H9 (cell line): ENCODE measurements around the gene PLCH1. TPM values are rescaled to one million over a fixed set of nuclear protein-coding genes. Genes with fewer than 3 reads are reported as not detected.

Experiments
- DNase-seq: peaks from one replicate; pipeline ENCODE4 v3.0.0-alpha.2; 2017
- H2AFZ ChIP-seq: one replicate; pipeline ENCODE4 v1.6.1; 2013; ENCODE audit warnings: mild to moderate bottlenecking, low read length, control low read depth, moderate library complexity
- H2AK5ac ChIP-seq: 2 replicates; pipeline ENCODE4 v1.6.1; 2013; ENCODE audit warnings: low read length, control low read depth, mixed read lengths; ENCODE audit not compliant: insufficient read length
- H2BK120ac ChIP-seq: one replicate; pipeline ENCODE4 v1.6.1; 2013; ENCODE audit warnings: low read depth, mild to moderate bottlenecking, low read length, control low read depth, inconsistent platforms; ENCODE audit not compliant: poor library complexity, severe bottlenecking
- H2BK12ac ChIP-seq: 2 replicates; pipeline ENCODE4 v1.6.1; 2013; ENCODE audit warnings: low read length, control low read depth, mixed read lengths, low read depth; ENCODE audit not compliant: insufficient read length
- H2BK15ac ChIP-seq: 2 replicates; pipeline ENCODE4 v1.6.1; 2013; ENCODE audit warnings: low read depth, low read length, control low read depth
- H2BK20ac ChIP-seq: one replicate; pipeline ENCODE4 v1.6.1; 2013; ENCODE audit warnings: low read depth, mild to moderate bottlenecking, low read length, control low read depth, inconsistent platforms; ENCODE audit not compliant: poor library complexity, severe bottlenecking
- H2BK5ac ChIP-seq: 2 replicates; pipeline ENCODE4 v1.6.1; 2013; ENCODE audit warnings: low read length, control low read depth, mixed read lengths; ENCODE audit not compliant: insufficient read length
- H3K14ac ChIP-seq: 2 replicates; pipeline ENCODE4 v1.6.1; 2013; ENCODE audit warnings: low read length, control low read depth; ENCODE audit not compliant: insufficient read depth
- H3K18ac ChIP-seq: 2 replicates; pipeline ENCODE4 v1.6.1; 2013; ENCODE audit warnings: low read depth, mild to moderate bottlenecking, mixed read lengths, low read length, control low read depth; ENCODE audit not compliant: insufficient read length
- H3K23ac ChIP-seq: 2 replicates; pipeline ENCODE4 v1.6.1; 2013; ENCODE audit warnings: low read length, control low read depth, mixed read lengths, low read depth; ENCODE audit not compliant: insufficient read length
- H3K23me2 ChIP-seq: 2 replicates; pipeline ENCODE4 v1.6.1; 2013; ENCODE audit warnings: low read depth, mild to moderate bottlenecking, mixed read lengths, low read length, control low read depth; ENCODE audit not compliant: insufficient read length, poor library complexity, severe bottlenecking
- H3K27ac ChIP-seq: 2 replicates; pipeline ENCODE4 v1.5.1; 2013; ENCODE audit warnings: low read length, control low read depth, mixed read lengths, low read depth; ENCODE audit not compliant: insufficient read length
- H3K27me3 ChIP-seq: 2 replicates; pipeline ENCODE4 v1.6.1; 2013; ENCODE audit warnings: low read length, control low read depth, inconsistent platforms; ENCODE audit not compliant: insufficient read depth
- H3K4ac ChIP-seq: 2 replicates; pipeline ENCODE4 v1.6.1; 2013; ENCODE audit warnings: low read depth, mild to moderate bottlenecking, control low read depth, inconsistent platforms, low read length, moderate library complexity
- H3K4me1 ChIP-seq: 2 replicates; pipeline ENCODE4 v1.6.1; 2013; ENCODE audit warnings: low read length, control low read depth, inconsistent platforms; ENCODE audit not compliant: insufficient read depth
- H3K4me2 ChIP-seq: 2 replicates; pipeline ENCODE4 v1.6.1; 2013; ENCODE audit warnings: low read length, control low read depth, mixed read lengths; ENCODE audit not compliant: insufficient read length, insufficient read depth
- H3K56ac ChIP-seq: 2 replicates; pipeline ENCODE4 v1.6.1; 2013; ENCODE audit warnings: low read depth, mild to moderate bottlenecking, mixed read lengths, low read length, control low read depth; ENCODE audit not compliant: insufficient read length
- H3K79me1 ChIP-seq: 2 replicates; pipeline ENCODE4 v1.6.1; 2013; ENCODE audit warnings: low read depth, mild to moderate bottlenecking, moderate library complexity, low read length, control low read depth, inconsistent platforms; ENCODE audit not compliant: insufficient read depth, poor library complexity, severe bottlenecking
- H3K79me2 ChIP-seq: 2 replicates; pipeline ENCODE4 v1.6.1; 2013; ENCODE audit warnings: low read length, control low read depth, inconsistent platforms; ENCODE audit not compliant: insufficient read depth
- H3K9ac ChIP-seq: 2 replicates; pipeline ENCODE4 v1.6.1; 2013; ENCODE audit warnings: low read length, control low read depth, mixed read lengths; ENCODE audit not compliant: insufficient read length; ENCODE audit errors: extremely low read depth
- H3K9me3 ChIP-seq: one replicate; pipeline ENCODE4 v1.6.1; 2013; ENCODE audit warnings: low read depth, low read length, inconsistent platforms; ENCODE audit not compliant: control insufficient read depth
- H3T11ph ChIP-seq: one replicate; pipeline ENCODE4 v1.6.1; 2013; ENCODE audit warnings: mild to moderate bottlenecking, low read length, control low read depth, inconsistent platforms
- H4K20me1 ChIP-seq: one replicate; pipeline ENCODE4 v1.6.1; 2013; ENCODE audit not compliant: control insufficient read depth, insufficient read length, insufficient read depth
- H4K5ac ChIP-seq: 2 replicates; pipeline ENCODE4 v1.6.1; 2013; ENCODE audit warnings: low read depth, mild to moderate bottlenecking, mixed read lengths, low read length, control low read depth; ENCODE audit not compliant: insufficient read length
- H4K8ac ChIP-seq: replicated peaks from 2 replicates; pipeline ENCODE4 v1.6.1; 2013; ENCODE audit warnings: low read length, control low read depth, mixed read lengths, low read depth; ENCODE audit not compliant: insufficient read length
- H4K91ac ChIP-seq: 2 replicates; pipeline ENCODE4 v1.6.1; 2013; ENCODE audit warnings: low read depth, mild to moderate bottlenecking, moderate library complexity, mixed read lengths, low read length, control low read depth; ENCODE audit not compliant: insufficient read length
- H3K27ac Mint-ChIP-seq, 3 experiments: 2 replicates in 2 of 3; 3 replicates in 1 of 3; pipeline ENCODE4 v1.8.0; 2020 to 2021; ENCODE audit warnings: mixed read lengths in 3 of 3, mild to moderate bottlenecking in 1 of 3, moderate library complexity in 1 of 3
- H3K27me3 Mint-ChIP-seq: 2 replicates; pipeline ENCODE4 v1.8.0; 2021; ENCODE audit warnings: low read depth, mild to moderate bottlenecking, moderate library complexity, mixed read lengths
- H3K36me3 Mint-ChIP-seq, 3 experiments: 2 replicates in 2 of 3; 3 replicates in 1 of 3; pipeline ENCODE4 v1.8.0; 2020 to 2021; ENCODE audit warnings: low read depth in 3 of 3, mixed read lengths in 3 of 3; ENCODE audit not compliant: insufficient read depth in 1 of 3
- H3K4me1 Mint-ChIP-seq, 2 experiments: 2 replicates each; pipeline ENCODE4 v1.8.0; 2020; ENCODE audit warnings: mixed read lengths in 2 of 2
- H3K4me3 Mint-ChIP-seq, 2 experiments: 2 replicates in 1 of 2; 3 replicates in 1 of 2; pipeline ENCODE4 v1.8.0; 2020 to 2021; ENCODE audit warnings: mild to moderate bottlenecking in 2 of 2, mixed read lengths in 2 of 2, moderate library complexity in 1 of 2
- H3K9me3 Mint-ChIP-seq, 2 experiments: 2 replicates in 1 of 2; 3 replicates in 1 of 2; pipeline ENCODE4 v1.8.0; 2020; ENCODE audit warnings: mild to moderate bottlenecking in 2 of 2, mixed read lengths in 2 of 2, moderate library complexity in 1 of 2
- total RNA-seq: library from RNA; stranded (reverse); gene quantifications from 2 replicates; pipeline ENCODE4 v1.2.1, GENCODE V29; 2021
- TF ChIP-seq, protein P1 (sequence below): fragments of 200-600 bp; sonication (generic); conservative IDR thresholded peaks from 3 replicates; pipeline ENCODE4 v1.8.0; 2021; ENCODE audit warnings: antibody characterized with exemption, mild to moderate bottlenecking

Gene PLCH1
- total RNA-seq, 1 experiment from 2014 or later = 19.0 TPM

DNA sequence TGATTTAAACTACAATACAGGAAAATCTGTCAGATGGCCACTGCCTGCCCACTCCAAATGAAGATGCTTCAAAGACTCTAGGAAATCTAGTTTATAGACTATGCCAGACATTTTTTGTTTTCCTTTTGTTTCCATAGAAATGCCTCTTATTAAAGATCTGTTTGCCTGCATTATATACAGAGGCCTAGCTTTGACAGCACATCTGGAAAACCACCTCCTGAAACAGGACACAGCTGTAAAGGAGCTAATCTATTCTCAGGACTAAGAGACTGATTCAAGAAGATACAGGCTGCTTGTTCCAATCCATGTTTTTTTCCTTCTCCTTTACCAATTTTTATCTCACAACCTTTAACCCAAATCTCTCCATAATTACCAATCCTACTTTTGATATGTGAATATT is 376.1 kb downstream of the PLCH1 start:
- Histone ChIP-seq H4K91ac (no peak overlapping the region), H4K8ac (no peak overlapping the region), H2AFZ (no peak overlapping the region), H3K27me3 (no peaks in the 10 kb centered on the region), H3K4me1 (peaks cover 17% of the 10 kb centered on the region), H3K79me2 (no peaks in the 10 kb centered on the region), H3K9me3 (peaks cover 5% of the 10 kb centered on the region), H3K18ac (no peak overlapping the region), H2BK120ac (no peak overlapping the region), H2BK20ac (no peak overlapping the region), H3K4me2 (no peak overlapping the region), H3K79me1 (no peaks in the 10 kb centered on the region), H2BK12ac (no peak overlapping the region), H3K23ac (no peak overlapping the region), H2BK15ac (no peak overlapping the region), H3K23me2 (no peaks in the 10 kb centered on the region), H4K5ac (no peak overlapping the region), H4K20me1 (no peaks in the 10 kb centered on the region), H3K9ac (no peak overlapping the region), H3K27ac (no peak overlapping the region), H3K14ac (no peak overlapping the region), H2BK5ac (no peak overlapping the region), H2AK5ac (no peak overlapping the region), H3T11ph (no peak overlapping the region), H3K4ac (no peak overlapping the region), H3K56ac (no peak overlapping the region)
- peak overlapping the region in 2 of 3 experiments; percentile 2 to 8; a peak in 3 of 7 replicates for H3K27ac Mint-ChIP-seq
- peaks cover 71 to 80% of the 10 kb centered on the region in 2 experiments for H3K4me1 Mint-ChIP-seq
- H3K27me3 Mint-ChIP-seq = peaks cover 45% of the 10 kb centered on the region
- H3K4me3 Mint-ChIP-seq = peak overlapping the region in 1 of 2 experiments; percentile 6; a peak in 1 of 5 replicates
- H3K9me3 Mint-ChIP-seq = peaks cover 10 to 11% of the 10 kb centered on the region in 2 experiments; a peak in 4 of 5 replicates
- TF ChIP-seq, protein P1, sequence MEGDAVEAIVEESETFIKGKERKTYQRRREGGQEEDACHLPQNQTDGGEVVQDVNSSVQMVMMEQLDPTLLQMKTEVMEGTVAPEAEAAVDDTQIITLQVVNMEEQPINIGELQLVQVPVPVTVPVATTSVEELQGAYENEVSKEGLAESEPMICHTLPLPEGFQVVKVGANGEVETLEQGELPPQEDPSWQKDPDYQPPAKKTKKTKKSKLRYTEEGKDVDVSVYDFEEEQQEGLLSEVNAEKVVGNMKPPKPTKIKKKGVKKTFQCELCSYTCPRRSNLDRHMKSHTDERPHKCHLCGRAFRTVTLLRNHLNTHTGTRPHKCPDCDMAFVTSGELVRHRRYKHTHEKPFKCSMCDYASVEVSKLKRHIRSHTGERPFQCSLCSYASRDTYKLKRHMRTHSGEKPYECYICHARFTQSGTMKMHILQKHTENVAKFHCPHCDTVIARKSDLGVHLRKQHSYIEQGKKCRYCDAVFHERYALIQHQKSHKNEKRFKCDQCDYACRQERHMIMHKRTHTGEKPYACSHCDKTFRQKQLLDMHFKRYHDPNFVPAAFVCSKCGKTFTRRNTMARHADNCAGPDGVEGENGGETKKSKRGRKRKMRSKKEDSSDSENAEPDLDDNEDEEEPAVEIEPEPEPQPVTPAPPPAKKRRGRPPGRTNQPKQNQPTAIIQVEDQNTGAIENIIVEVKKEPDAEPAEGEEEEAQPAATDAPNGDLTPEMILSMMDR = no peak
- H3K36me3 Mint-ChIP-seq = peaks cover 0 to 8% (median 8%) of the 10 kb centered on the region in 3 experiments; a peak in 3 of 7 replicates
- DNase-seq = no peak
